Activated CD4-positive, alpha-beta T cell treated with anti-CD3 and anti-CD28 coated beads, Interleukin-2, amount 10 ng/mL, durations not matched to agents 24 days and 14 days (primary cell): ENCODE results near the gene STX12. TPM values are rescaled to one million over a fixed set of nuclear protein-coding genes. Genes with fewer than 3 reads are reported as not detected.

Experiments
- DNase-seq: peaks from one replicate; pipeline ENCODE4 v3.0.0; 2022
- H3K27ac Mint-ChIP-seq: one replicate; pipeline ENCODE4 v1.8.0; 2022; ENCODE audit warnings: mild to moderate bottlenecking, mixed read lengths
- H3K27me3 Mint-ChIP-seq: one replicate; pipeline ENCODE4 v1.8.0; 2022; ENCODE audit warnings: mixed read lengths
- H3K36me3 Mint-ChIP-seq: one replicate; pipeline ENCODE4 v1.8.0; 2022; ENCODE audit warnings: low read depth, mild to moderate bottlenecking, mixed read lengths
- H3K4me1 Mint-ChIP-seq: one replicate; pipeline ENCODE4 v1.8.0; 2021; ENCODE audit warnings: mixed read lengths
- H3K4me3 Mint-ChIP-seq: one replicate; pipeline ENCODE4 v1.8.0; 2022; ENCODE audit warnings: mild to moderate bottlenecking, moderate library complexity, mixed read lengths
- H3K9me3 Mint-ChIP-seq: one replicate; pipeline ENCODE4 v1.8.0; 2021; ENCODE audit warnings: mixed read lengths
- intact Hi-C: fragments of 100-400 bp; cut with micrococcal nuclease; formaldehyde crosslinking; loops from one replicate; pipeline ENCODE4 v1.15.1; 2023
- total RNA-seq: library from RNA; stranded (reverse); gene quantifications from 2 replicates; pipeline ENCODE4 v1.2.3, GENCODE V29; 2022

The STX12 gene
- total RNA-seq = 28.5 and 28.8 TPM in 2 replicates

- intact Hi-C loops = loop anchor here (1.0 to 2.0 kb wide), 3 partner anchors 48 to 104 kb away; partner anchors contain the start of genes FAM76A and PPP1R8
- DNase-seq = peak; percentile 100
- H3K27me3 Mint-ChIP-seq = peaks cover 1% of the 10 kb centered on the region
- H3K4me1 Mint-ChIP-seq = peaks cover 26% of the 10 kb centered on the region
- H3K36me3 Mint-ChIP-seq = peaks cover 8% of the 10 kb centered on the region
- H3K27ac Mint-ChIP-seq = peak within 1 kb of the TSS; percentile 98
- H3K9me3 Mint-ChIP-seq = no peaks in the 10 kb centered on the region
- H3K4me3 Mint-ChIP-seq = peak within 1 kb of the TSS; percentile 86
Observed at GRCh38 chr1:27772932-27773825, at the start of gene STX12. STX12 (plus strand) TSS chr1:27773219; CDS start chr1:27773308, 89 bp downstream.

GRCh38 chr1:27724961-27725373 lies 48.1 kb upstream of the STX12 start:
- peak; percentile 70 for DNase-seq
- Mint-ChIP-seq H3K27me3 (peaks cover 6% of the 10 kb centered on the region), H3K4me3 (peak overlapping the region; percentile 89), H3K36me3 (peaks cover 8% of the 10 kb centered on the region), H3K9me3 (no peaks in the 10 kb centered on the region), H3K4me1 (peaks cover 18% of the 10 kb centered on the region), H3K27ac (peak overlapping the region; percentile 98)
- intact Hi-C loops = loop anchor here (1.0 to 5.0 kb wide), 4 partner anchors 48 to 358 kb away; partner anchors contain the start of genes IFI6, MAP3K6, PPP1R8 and STX12

GRCh38 chr1:27725374-27726172 lies 47.4 kb upstream of the STX12 start, which contains the start of gene FAM76A:
FAM76A (plus strand) TSS chr1:27725961; CDS start chr1:27726081, 120 bp downstream.
- Mint-ChIP-seq H3K9me3 (no peaks in the 10 kb centered on the region), H3K4me1 (peaks cover 18% of the 10 kb centered on the region), H3K27me3 (peaks cover 2% of the 10 kb centered on the region), H3K36me3 (peaks cover 8% of the 10 kb centered on the region), H3K27ac (peak within 1 kb of the TSS; percentile 98), H3K4me3 (peak within 1 kb of the TSS; percentile 89)
- intact Hi-C loops = loop anchor here (1.0 to 5.0 kb wide), 4 partner anchors 48 to 358 kb away; partner anchors contain the start of genes IFI6, MAP3K6, PPP1R8 and STX12
- DNase-seq = peak; percentile 100

GRCh38 chr1:27726173-27727044 lies 46.6 kb upstream of the STX12 start:
- Mint-ChIP-seq H3K27ac (peak overlapping the region; percentile 74), H3K9me3 (no peaks in the 10 kb centered on the region), H3K36me3 (peaks cover 10% of the 10 kb centered on the region), H3K4me1 (peaks cover 18% of the 10 kb centered on the region), H3K27me3 (no peaks in the 10 kb centered on the region), H3K4me3 (peak overlapping the region; percentile 89)
- intact Hi-C loops = loop anchor here (5.0 kb wide), 1 partner anchor 359 kb away; the partner anchor contains the start of gene MAP3K6
- peak; percentile 86 for DNase-seq

GRCh38 chr1:27727126-27727525 lies 45.9 kb upstream of the STX12 start:
- Mint-ChIP-seq H3K36me3 (peaks cover 10% of the 10 kb centered on the region), H3K4me3 (no peak overlapping the region), H3K4me1 (peaks cover 18% of the 10 kb centered on the region), H3K9me3 (no peaks in the 10 kb centered on the region), H3K27ac (no peak overlapping the region), H3K27me3 (no peaks in the 10 kb centered on the region)
- intact Hi-C loops = loop anchor here (5.0 kb wide), 1 partner anchor 360 kb away; the partner anchor contains the start of gene MAP3K6
- no peak for DNase-seq

GRCh38 chr1:27736252-27736651 lies 36.8 kb upstream of the STX12 start:
- peaks cover 36% of the 10 kb centered on the region for H3K36me3 Mint-ChIP-seq

GRCh38 chr1:27741121-27741520 lies 31.9 kb upstream of the STX12 start:
- no peak for DNase-seq
- no peak overlapping the region for H3K27ac Mint-ChIP-seq
- no peak overlapping the region for H3K4me3 Mint-ChIP-seq
- no peaks in the 10 kb centered on the region for H3K27me3 Mint-ChIP-seq
- peaks cover 39% of the 10 kb centered on the region for H3K36me3 Mint-ChIP-seq
- H3K9me3 Mint-ChIP-seq = no peaks in the 10 kb centered on the region
- intact Hi-C loops = no loop called here
- peaks cover 5% of the 10 kb centered on the region for H3K4me1 Mint-ChIP-seq

More at GRCh38 chr1:27736252-27736651, 36.8 kb upstream of the STX12 start:
- Mint-ChIP-seq H3K27ac (no peak overlapping the region), H3K4me1 (no peaks in the 10 kb centered on the region), H3K27me3 (no peaks in the 10 kb centered on the region), H3K4me3 (no peak overlapping the region), H3K9me3 (no peaks in the 10 kb centered on the region)
- intact Hi-C loops = no loop called here
- no peak for DNase-seq

GRCh38 chr1:27744556-27744955 lies 28.5 kb upstream of the STX12 start:
- Mint-ChIP-seq H3K27ac (no peak overlapping the region), H3K9me3 (no peaks in the 10 kb centered on the region), H3K4me1 (peaks cover 5% of the 10 kb centered on the region), H3K4me3 (no peak overlapping the region), H3K36me3 (peaks cover 41% of the 10 kb centered on the region), H3K27me3 (no peaks in the 10 kb centered on the region)
- intact Hi-C loops = no loop called here
- DNase-seq = no peak

- Mint-ChIP-seq H3K9me3 (no peaks in the 10 kb centered on the region), H3K36me3 (peaks cover 43% of the 10 kb centered on the region), H3K4me1 (peaks cover 7% of the 10 kb centered on the region), H3K27ac (no peak overlapping the region), H3K4me3 (no peak overlapping the region), H3K27me3 (no peaks in the 10 kb centered on the region)
- no peak for DNase-seq
- intact Hi-C loops = no loop called here
Observed at GRCh38 chr1:27745466-27745865, 27.6 kb upstream of the STX12 start.

GRCh38 chr1:27752360-27752759 lies 20.7 kb upstream of the STX12 start:
- Mint-ChIP-seq H3K4me1 (peaks cover 5% of the 10 kb centered on the region), H3K4me3 (no peak overlapping the region), H3K27me3 (no peaks in the 10 kb centered on the region), H3K27ac (no peak overlapping the region), H3K36me3 (peaks cover 38% of the 10 kb centered on the region), H3K9me3 (no peaks in the 10 kb centered on the region)
- intact Hi-C loops = no loop called here
- DNase-seq = no peak

- no peaks in the 10 kb centered on the region for H3K9me3 Mint-ChIP-seq
- H3K27ac Mint-ChIP-seq = no peak overlapping the region
Observed at GRCh38 chr1:27755286-27755685, 17.7 kb upstream of the STX12 start.

GRCh38 chr1:27755865-27756264 lies 17.2 kb upstream of the STX12 start:
- DNase-seq = no peak
- H3K36me3 Mint-ChIP-seq = peaks cover 27% of the 10 kb centered on the region
- H3K4me3 Mint-ChIP-seq = no peak overlapping the region
- H3K27me3 Mint-ChIP-seq = no peaks in the 10 kb centered on the region
- H3K4me1 Mint-ChIP-seq = peaks cover 3% of the 10 kb centered on the region
- H3K27ac Mint-ChIP-seq = no peak overlapping the region
- H3K9me3 Mint-ChIP-seq = no peaks in the 10 kb centered on the region
- intact Hi-C loops = no loop called here

More at GRCh38 chr1:27755286-27755685, 17.7 kb upstream of the STX12 start:
- no peak overlapping the region for H3K4me3 Mint-ChIP-seq
- H3K4me1 Mint-ChIP-seq = peaks cover 3% of the 10 kb centered on the region
- H3K36me3 Mint-ChIP-seq = peaks cover 31% of the 10 kb centered on the region
- DNase-seq = no peak
- no peaks in the 10 kb centered on the region for H3K27me3 Mint-ChIP-seq
- intact Hi-C loops = no loop called here

GRCh38 chr1:27759236-27759635 lies 13.8 kb upstream of the STX12 start:
- Mint-ChIP-seq H3K27ac (no peak overlapping the region), H3K27me3 (no peaks in the 10 kb centered on the region), H3K9me3 (no peaks in the 10 kb centered on the region), H3K4me1 (no peaks in the 10 kb centered on the region), H3K4me3 (no peak overlapping the region), H3K36me3 (peaks cover 20% of the 10 kb centered on the region)
- intact Hi-C loops = no loop called here
- no peak for DNase-seq
